ENCODE results near the gene GBP1.

GBP1 gene

GRCh38 chr1:89005286-89006151, 59.5 kb downstream of the GBP1 start:
- peak; percentile 62 for DNase-seq (ENCODE audit: low spot score)

Data from globus pallidus (tissue), 1 donor.